Measurements from ENCODE around the gene KIAA1328.
A peak's percentile ranks its signal among the peaks of the same experiment; 100 is the strongest.

Gene KIAA1328

GRCh38 chr18:37064187-37064586 is 235.3 kb downstream of the KIAA1328 start:
- no peak overlapping the region for H3K9ac ChIP-seq
- H4K20me1 ChIP-seq, result no peaks in the 10 kb centered on the region
- H3K27me3 ChIP-seq, result no peaks in the 10 kb centered on the region
- no peaks in the 10 kb centered on the region for H3K9me3 ChIP-seq
- peaks cover 11% of the 10 kb centered on the region; the same call in 1 of the 2 replicates for H3K36me3 ChIP-seq
- peak; percentile 74; the same call in 1 of the 2 replicates for TF ChIP-seq Cebpa-rat (IDR thresholded peaks at IDR 0.05)
- no peak overlapping the region for H3K4me3 ChIP-seq
- no peak overlapping the region for H3K27ac ChIP-seq
- no peak overlapping the region for H3K4me2 ChIP-seq
- no peaks in the 10 kb centered on the region for H3K4me1 ChIP-seq

- Histone ChIP-seq H3K27ac (no peak overlapping the region), H3K36me3 (peaks cover 11% of the 10 kb centered on the region; the same call in 1 of the 2 replicates), H3K4me3 (no peak overlapping the region), H4K20me1 (no peaks in the 10 kb centered on the region), H3K27me3 (no peaks in the 10 kb centered on the region), H3K9ac (no peak overlapping the region), H3K9me3 (no peaks in the 10 kb centered on the region), H3K4me2 (no peak overlapping the region), H3K4me1 (no peaks in the 10 kb centered on the region)
- TF ChIP-seq Cebpa-rat (IDR thresholded peaks at IDR 0.05), result no peak
Measured at GRCh38 chr18:37065254-37065653, 236.3 kb downstream of the KIAA1328 start.

DNA sequence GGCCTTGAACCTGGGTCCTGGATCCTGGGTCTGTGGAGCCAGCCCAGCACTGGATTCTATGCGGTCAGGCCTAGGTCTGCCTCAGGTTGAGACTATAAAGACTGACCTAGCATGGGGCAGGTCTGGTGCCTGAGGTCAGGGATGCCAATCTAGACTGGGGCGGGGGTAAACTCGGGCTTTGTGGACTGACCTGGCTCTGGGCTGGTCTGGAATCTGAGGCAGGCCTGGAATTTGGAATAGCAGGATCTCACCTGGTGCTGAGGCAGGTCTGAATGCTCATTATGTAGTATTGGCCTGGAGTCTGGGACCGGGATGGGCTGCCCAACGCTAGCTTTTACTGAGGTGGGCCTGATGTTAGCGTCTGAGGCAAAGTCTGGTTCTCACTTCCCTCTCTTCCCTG is 256.0 kb downstream of the KIAA1328 start:
- Histone ChIP-seq H3K27me3 (no peaks in the 10 kb centered on the region), H3K4me3 (no peak overlapping the region), H3K36me3 (no peaks in the 10 kb centered on the region), H4K20me1 (no peaks in the 10 kb centered on the region), H3K9me3 (no peaks in the 10 kb centered on the region), H3K4me2 (no peak overlapping the region), H3K4me1 (no peaks in the 10 kb centered on the region), H3K27ac (no peak overlapping the region), H3K9ac (no peak overlapping the region)
- TF ChIP-seq Cebpa-rat (IDR thresholded peaks at IDR 0.05), result no peak

GRCh38 chr18:37085362-37085761 is 256.4 kb downstream of the KIAA1328 start:
- Histone ChIP-seq H3K4me3 (no peak overlapping the region), H3K27me3 (no peaks in the 10 kb centered on the region), H3K9me3 (no peaks in the 10 kb centered on the region), H3K36me3 (no peaks in the 10 kb centered on the region), H3K9ac (no peak overlapping the region), H3K4me2 (no peak overlapping the region), H3K4me1 (no peaks in the 10 kb centered on the region), H3K27ac (no peak overlapping the region), H4K20me1 (no peaks in the 10 kb centered on the region)
- TF ChIP-seq Cebpa-rat (IDR thresholded peaks at IDR 0.05), result no peak

DNA sequence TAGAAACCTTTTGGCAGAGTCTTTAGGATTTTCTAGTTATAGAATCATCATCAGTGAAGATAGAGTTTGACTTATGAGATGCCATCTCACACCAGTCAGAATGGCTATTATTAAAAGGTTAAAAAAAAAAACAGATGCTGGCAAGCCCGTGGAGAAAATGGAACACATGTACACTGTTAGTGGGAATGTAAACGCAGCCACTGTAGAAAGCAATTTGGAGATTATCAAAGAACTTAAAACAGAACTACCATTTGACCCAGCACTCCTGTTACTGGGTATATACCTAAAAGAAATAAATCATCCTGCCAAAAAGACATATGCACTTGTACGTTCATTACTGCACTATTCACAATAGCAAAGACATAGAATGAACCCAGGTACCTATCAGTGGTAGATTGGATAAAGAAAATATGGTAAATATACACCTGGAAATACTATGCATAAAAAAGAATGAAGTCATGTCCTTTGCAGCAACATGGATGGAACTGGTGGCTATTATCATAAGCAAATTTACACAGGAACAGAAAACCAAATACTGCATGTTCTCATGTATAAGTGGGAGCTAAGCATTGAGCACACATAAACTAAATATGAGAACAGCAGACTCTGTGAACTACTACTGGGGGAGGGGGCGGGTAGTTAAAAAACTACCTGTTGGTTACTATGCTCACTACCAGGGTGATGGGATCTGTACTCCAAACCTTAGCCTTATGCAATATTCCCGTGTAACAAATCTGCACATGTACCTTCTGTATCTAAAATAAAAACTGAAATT is 279.0 kb downstream of the KIAA1328 start:
- Histone ChIP-seq H3K4me3 (no peak overlapping the region), H3K4me2 (no peak overlapping the region), H4K20me1 (no peaks in the 10 kb centered on the region), H3K27me3 (no peaks in the 10 kb centered on the region), H3K9ac (no peak overlapping the region), H3K27ac (no peak overlapping the region), H3K9me3 (peaks cover 8% of the 10 kb centered on the region), H3K36me3 (no peaks in the 10 kb centered on the region), H3K4me1 (peaks cover 12% of the 10 kb centered on the region; the same call in 1 of the 2 replicates)
- no peak for TF ChIP-seq Cebpa-rat (IDR thresholded peaks at IDR 0.05)

- H3K9ac ChIP-seq, result no peak overlapping the region
- no peaks in the 10 kb centered on the region for H3K4me1 ChIP-seq
- no peak overlapping the region for H3K4me2 ChIP-seq
- H3K36me3 ChIP-seq, result no peaks in the 10 kb centered on the region
- H3K27me3 ChIP-seq, result no peaks in the 10 kb centered on the region
- no peak overlapping the region for H3K4me3 ChIP-seq
- H3K27ac ChIP-seq, result no peak overlapping the region
- TF ChIP-seq Cebpa-rat (IDR thresholded peaks at IDR 0.05), result no peak
- no peaks in the 10 kb centered on the region for H3K9me3 ChIP-seq
- no peaks in the 10 kb centered on the region for H4K20me1 ChIP-seq
Measured at GRCh38 chr18:37122877-37123276, 293.9 kb downstream of the KIAA1328 start.

DNA sequence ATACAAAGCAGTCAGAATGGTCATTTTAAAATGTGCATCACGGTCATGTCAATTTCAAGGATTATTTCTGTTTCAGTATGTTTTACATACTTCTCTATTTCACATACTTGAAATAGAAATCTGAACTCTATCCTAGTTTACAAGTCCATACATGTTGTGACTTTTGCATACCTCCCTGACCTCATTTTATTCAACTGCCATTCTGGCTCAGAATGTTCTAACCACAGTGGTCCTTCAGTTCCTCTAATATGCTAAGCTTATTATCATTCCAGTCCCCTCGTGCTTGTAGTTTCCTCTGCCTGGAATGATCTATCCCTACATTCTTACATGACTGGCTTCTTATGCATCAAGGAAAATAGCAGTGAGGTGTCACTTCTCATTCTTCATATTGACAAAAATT is 295.6 kb downstream of the KIAA1328 start:
- Histone ChIP-seq H3K9ac (no peak overlapping the region), H4K20me1 (no peaks in the 10 kb centered on the region), H3K27me3 (no peaks in the 10 kb centered on the region), H3K4me1 (no peaks in the 10 kb centered on the region), H3K4me3 (no peak overlapping the region), H3K4me2 (no peak overlapping the region), H3K27ac (no peak overlapping the region), H3K9me3 (no peaks in the 10 kb centered on the region), H3K36me3 (no peaks in the 10 kb centered on the region)
- TF ChIP-seq Cebpa-rat (IDR thresholded peaks at IDR 0.05), result no peak

- Histone ChIP-seq H3K9me3 (0 out of 2 replicates have a peak, but pooled peaks cover 3% of the 10 kb centered on the region), H3K4me2 (no peak overlapping the region), H3K27ac (no peak overlapping the region), H3K27me3 (no peaks in the 10 kb centered on the region), H4K20me1 (no peaks in the 10 kb centered on the region), H3K9ac (no peak overlapping the region), H3K4me1 (no peaks in the 10 kb centered on the region), H3K4me3 (no peak overlapping the region), H3K36me3 (no peaks in the 10 kb centered on the region)
- no peak for TF ChIP-seq Cebpa-rat (IDR thresholded peaks at IDR 0.05)
Measured at GRCh38 chr18:37135177-37135576, 306.2 kb downstream of the KIAA1328 start.

DNA sequence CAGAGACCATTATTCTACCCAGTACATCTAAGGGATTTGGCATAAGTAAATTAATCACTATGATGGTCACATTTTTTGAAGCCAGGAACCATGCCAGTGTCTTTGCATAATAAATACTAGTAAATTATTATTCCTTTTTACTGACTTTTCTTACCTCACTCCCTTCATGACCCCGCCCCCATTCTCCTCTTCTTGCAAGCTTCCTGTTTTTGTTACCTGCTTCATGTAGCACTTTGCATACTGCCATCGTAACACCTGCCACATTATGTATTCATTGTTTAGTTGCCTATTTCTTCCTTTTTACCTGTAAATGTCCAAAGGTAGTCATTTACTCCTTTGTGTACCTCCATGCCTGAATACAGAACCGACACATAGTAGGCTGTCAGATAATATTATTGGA is 309.5 kb downstream of the KIAA1328 start:
- Histone ChIP-seq H3K9me3 (0 out of 2 replicates have a peak, but pooled peaks cover 3% of the 10 kb centered on the region), H4K20me1 (no peaks in the 10 kb centered on the region), H3K27me3 (no peaks in the 10 kb centered on the region), H3K9ac (no peak overlapping the region), H3K36me3 (no peaks in the 10 kb centered on the region), H3K4me1 (no peaks in the 10 kb centered on the region), H3K4me3 (no peak overlapping the region), H3K4me2 (no peak overlapping the region), H3K27ac (no peak overlapping the region)
- TF ChIP-seq Cebpa-rat (IDR thresholded peaks at IDR 0.05), result no peak

DNA sequence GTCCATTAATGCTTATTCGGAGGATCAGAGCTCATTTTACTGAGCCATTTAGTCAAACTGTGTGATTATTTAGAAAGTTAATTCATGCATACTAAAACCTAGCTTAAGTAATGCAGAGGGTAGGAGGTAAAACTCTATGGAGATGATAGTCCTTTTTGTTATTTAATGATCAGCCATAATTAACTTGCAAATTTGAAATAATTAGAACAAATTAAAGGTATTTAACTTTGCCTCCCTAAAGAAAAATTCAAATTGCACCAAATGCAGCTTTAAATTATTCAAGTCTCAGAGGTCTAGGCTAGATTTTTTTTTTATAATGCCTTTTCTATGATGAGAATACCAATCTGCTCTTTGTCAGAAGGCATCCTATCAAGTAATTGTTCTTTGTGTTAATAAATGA is 310.9 kb downstream of the KIAA1328 start:
- H4K20me1 ChIP-seq, result no peaks in the 10 kb centered on the region
- no peaks in the 10 kb centered on the region for H3K27me3 ChIP-seq
- H3K9ac ChIP-seq, result no peak overlapping the region
- no peaks in the 10 kb centered on the region for H3K4me1 ChIP-seq
- no peaks in the 10 kb centered on the region for H3K36me3 ChIP-seq
- no peak overlapping the region for H3K27ac ChIP-seq
- H3K4me3 ChIP-seq, result no peak overlapping the region
- H3K9me3 ChIP-seq, result 0 out of 2 replicates have a peak, but pooled peaks cover 3% of the 10 kb centered on the region
- no peak for TF ChIP-seq Cebpa-rat (IDR thresholded peaks at IDR 0.05)
- no peak overlapping the region for H3K4me2 ChIP-seq
